ENCODE data around the gene PHF11. TPM values are rescaled to one million over a fixed set of nuclear protein-coding genes. Genes with fewer than 3 reads are reported as not detected.
"Not testable (repeated sequence)": the region's sequence is repeated elsewhere in the genome, so short reads cannot be mapped to it uniquely, and the experiment has no call there.

The PHF11 gene
- total RNA-seq, 3 donors from 2014 or later: 35.6 to 50.5 (median 36.6) TPM

GRCh38 chr13:49466292-49466838 is 29.4 kb upstream of the PHF11 start:
- Mint-ChIP-seq H3K36me3 (ENCODE audit: insufficient read depth) (peaks cover 59% of the 10 kb centered on the region), H3K27me3 (ENCODE audit: low read depth) (no peaks in the 10 kb centered on the region), H3K9me3 (peaks cover 4% of the 10 kb centered on the region), H3K4me3 (no peak overlapping the region), H3K4me1 (ENCODE audit: low read depth) (no peaks in the 10 kb centered on the region)
- ATAC-seq (no peak), DNase-seq (no peak)

DNA sequence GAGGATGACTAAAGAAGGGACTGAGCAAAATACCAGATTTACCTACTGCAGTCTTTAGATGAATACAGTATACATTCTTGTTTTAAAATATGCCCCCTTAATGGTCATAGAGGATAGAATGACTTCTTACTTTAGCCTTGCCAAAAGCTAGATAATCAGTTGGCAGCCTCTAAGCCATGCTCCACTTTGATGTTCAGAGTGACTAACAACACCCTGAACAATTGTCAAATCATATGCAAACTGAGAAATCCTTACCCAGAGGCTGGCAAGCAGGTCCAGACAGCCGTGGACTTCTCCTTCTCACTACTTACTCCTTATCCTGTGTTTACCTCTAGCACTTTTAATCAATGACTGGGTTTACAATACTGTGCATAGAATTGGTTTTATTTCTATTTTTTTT is 23.6 kb upstream of the PHF11 start:
- no peaks in the 10 kb centered on the region for H3K27me3 Mint-ChIP-seq (ENCODE audit: low read depth)
- H3K4me3 Mint-ChIP-seq: no peak overlapping the region
- H3K9me3 Mint-ChIP-seq: no peaks in the 10 kb centered on the region
- DNase-seq (no peak), ATAC-seq (no peak)
- peaks cover 37% of the 10 kb centered on the region for H3K36me3 Mint-ChIP-seq (ENCODE audit: insufficient read depth)
- peaks cover 1% of the 10 kb centered on the region for H3K4me1 Mint-ChIP-seq (ENCODE audit: low read depth)

- ATAC-seq (no peak), DNase-seq (no peak)
- no peaks in the 10 kb centered on the region for H3K9me3 Mint-ChIP-seq
- peaks cover 34% of the 10 kb centered on the region for H3K36me3 Mint-ChIP-seq (ENCODE audit: insufficient read depth)
- peaks cover 1% of the 10 kb centered on the region for H3K4me1 Mint-ChIP-seq (ENCODE audit: low read depth)
- no peak overlapping the region for H3K4me3 Mint-ChIP-seq
- no peaks in the 10 kb centered on the region for H3K27me3 Mint-ChIP-seq (ENCODE audit: low read depth)
These were observed 19.2 kb upstream of the PHF11 start for GRCh38 chr13:49476529-49476928.

- Mint-ChIP-seq H3K4me3 (no peak overlapping the region), H3K27me3 (ENCODE audit: low read depth) (no peaks in the 10 kb centered on the region), H3K36me3 (ENCODE audit: insufficient read depth) (peaks cover 45% of the 10 kb centered on the region), H3K4me1 (ENCODE audit: low read depth) (no peaks in the 10 kb centered on the region), H3K9me3 (no peaks in the 10 kb centered on the region)
- DNase-seq (no peak), ATAC-seq (no peak)
These were observed 14.0 kb upstream of the PHF11 start for GRCh38 chr13:49481788-49482187.

DNA sequence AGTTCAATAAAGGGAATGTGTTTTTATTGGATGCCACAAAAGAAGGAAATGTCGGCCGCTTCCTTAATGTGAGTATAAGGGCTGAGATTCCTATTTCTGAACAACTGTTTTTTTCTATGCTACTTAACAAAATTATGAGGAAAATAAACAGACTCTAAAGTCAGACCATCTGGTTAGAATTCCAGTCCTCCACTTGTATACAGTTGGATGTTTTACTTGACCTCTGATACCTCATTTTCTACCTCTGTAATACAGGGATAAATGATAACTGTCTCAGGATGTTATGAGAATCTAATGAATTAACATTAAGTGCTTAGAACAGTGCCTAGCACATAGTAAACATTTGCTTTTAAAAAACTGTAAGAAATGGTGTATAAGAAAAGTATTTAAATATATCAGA is 7.2 kb upstream of the PHF11 start:
- H3K9me3 Mint-ChIP-seq: no peaks in the 10 kb centered on the region
- ATAC-seq (no peak), DNase-seq (no peak)
- H3K27me3 Mint-ChIP-seq (ENCODE audit: low read depth): no peaks in the 10 kb centered on the region
- peaks cover 27% of the 10 kb centered on the region for H3K36me3 Mint-ChIP-seq (ENCODE audit: insufficient read depth)
- H3K4me1 Mint-ChIP-seq (ENCODE audit: low read depth): no peaks in the 10 kb centered on the region
- no peak overlapping the region for H3K4me3 Mint-ChIP-seq

- no peak for ATAC-seq
- no peak for DNase-seq
- Mint-ChIP-seq H3K36me3 (ENCODE audit: insufficient read depth) (peaks cover 27% of the 10 kb centered on the region), H3K4me3 (peak overlapping the region; percentile 94), H3K27me3 (ENCODE audit: low read depth) (no peaks in the 10 kb centered on the region), H3K9me3 (no peaks in the 10 kb centered on the region), H3K4me1 (ENCODE audit: low read depth) (peaks cover 43% of the 10 kb centered on the region)
These were observed 1.1 kb upstream of the PHF11 start for GRCh38 chr13:49494645-49495044.

GRCh38 chr13:49496837-49497236 is 1.1 kb downstream of the PHF11 start:
- Mint-ChIP-seq H3K4me3 (peak overlapping the region; percentile 90), H3K36me3 (ENCODE audit: insufficient read depth) (peaks cover 32% of the 10 kb centered on the region), H3K4me1 (ENCODE audit: low read depth) (peaks cover 57% of the 10 kb centered on the region)
- not testable (repeated sequence) for H3K27me3 Mint-ChIP-seq (ENCODE audit: low read depth); H3K9me3 Mint-ChIP-seq
- DNase-seq (peak; percentile 59), ATAC-seq (peak in 1 of 2 donors; percentile 11)

DNA sequence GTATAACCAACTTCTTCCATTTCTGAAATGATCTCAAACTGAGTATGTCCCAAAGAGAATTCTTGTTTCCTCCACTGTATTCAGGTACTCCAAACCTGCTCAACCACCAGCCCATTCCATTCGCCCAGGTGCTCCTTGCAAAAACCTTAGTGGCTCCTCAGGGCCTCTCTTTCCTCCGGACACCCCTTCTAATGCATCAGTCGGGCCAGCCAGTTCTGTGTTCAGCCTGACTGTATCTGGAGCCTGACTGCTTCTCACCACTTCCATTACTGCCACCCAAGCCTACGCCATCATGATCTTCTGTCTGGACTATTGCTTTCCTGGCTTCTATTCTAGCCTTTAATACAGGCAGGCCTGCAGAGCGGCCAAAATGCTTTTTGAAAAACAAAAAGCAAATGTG is 1.5 kb downstream of the PHF11 start:
- Mint-ChIP-seq H3K36me3 (ENCODE audit: insufficient read depth) (peaks cover 32% of the 10 kb centered on the region), H3K27me3 (ENCODE audit: low read depth) (no peaks in the 10 kb centered on the region), H3K4me3 (peak overlapping the region; percentile 90), H3K4me1 (ENCODE audit: low read depth) (peaks cover 57% of the 10 kb centered on the region), H3K9me3 (no peaks in the 10 kb centered on the region)
- DNase-seq: no peak
- ATAC-seq: no peak

- Mint-ChIP-seq H3K9me3 (no peaks in the 10 kb centered on the region), H3K4me1 (ENCODE audit: low read depth) (peaks cover 64% of the 10 kb centered on the region), H3K27me3 (ENCODE audit: low read depth) (no peaks in the 10 kb centered on the region), H3K4me3 (peak overlapping the region; percentile 19), H3K36me3 (ENCODE audit: insufficient read depth) (peaks cover 39% of the 10 kb centered on the region)
- DNase-seq (no peak), ATAC-seq (no peak)
These were observed 2.5 kb downstream of the PHF11 start for GRCh38 chr13:49498206-49498605.

DNA sequence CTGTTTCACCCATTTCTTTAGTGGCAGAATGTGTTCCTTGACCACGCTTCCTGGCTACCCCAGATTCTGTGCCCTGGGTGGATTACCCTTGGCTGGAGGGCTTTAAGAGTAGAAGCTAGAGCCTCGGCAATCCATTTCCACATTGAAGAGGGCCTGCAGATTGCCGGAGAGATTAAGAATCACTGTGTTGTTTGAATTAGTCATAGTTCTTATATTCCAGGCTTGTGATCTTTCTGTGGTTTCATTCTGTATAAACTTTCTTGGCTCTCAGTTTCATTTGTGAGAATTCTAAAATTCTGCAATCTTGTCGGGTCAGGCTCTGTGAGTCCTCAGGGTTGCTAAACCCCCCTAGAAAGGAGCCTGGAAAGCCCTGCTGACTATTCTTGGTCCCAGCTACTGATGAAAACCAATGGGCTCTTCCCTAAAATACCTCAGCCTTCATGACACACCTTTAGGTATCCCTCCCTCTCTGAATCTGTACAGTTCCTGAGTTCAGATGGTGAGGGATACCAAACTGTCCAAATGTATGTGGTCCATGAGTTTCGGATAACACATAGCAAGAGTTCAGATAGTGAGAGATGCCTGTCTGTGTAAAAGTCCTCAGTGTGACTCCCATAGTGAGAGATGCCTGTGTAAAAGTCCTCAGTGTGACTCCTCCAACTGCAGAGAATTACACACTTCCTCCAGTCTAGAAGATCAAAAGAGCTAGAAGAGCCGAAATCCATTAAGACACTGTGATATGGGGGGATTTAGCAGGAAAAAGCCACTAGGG is 4.3 kb downstream of the PHF11 start:
- peak overlapping the region; percentile 58 for H3K4me3 Mint-ChIP-seq
- H3K4me1 Mint-ChIP-seq (ENCODE audit: low read depth): peaks cover 57% of the 10 kb centered on the region
- H3K27me3 Mint-ChIP-seq (ENCODE audit: low read depth): no peaks in the 10 kb centered on the region
- H3K9me3 Mint-ChIP-seq: no peaks in the 10 kb centered on the region
- ATAC-seq: peak; percentile 2 to 5
- H3K36me3 Mint-ChIP-seq (ENCODE audit: insufficient read depth): peaks cover 44% of the 10 kb centered on the region
- no peak for DNase-seq

DNA sequence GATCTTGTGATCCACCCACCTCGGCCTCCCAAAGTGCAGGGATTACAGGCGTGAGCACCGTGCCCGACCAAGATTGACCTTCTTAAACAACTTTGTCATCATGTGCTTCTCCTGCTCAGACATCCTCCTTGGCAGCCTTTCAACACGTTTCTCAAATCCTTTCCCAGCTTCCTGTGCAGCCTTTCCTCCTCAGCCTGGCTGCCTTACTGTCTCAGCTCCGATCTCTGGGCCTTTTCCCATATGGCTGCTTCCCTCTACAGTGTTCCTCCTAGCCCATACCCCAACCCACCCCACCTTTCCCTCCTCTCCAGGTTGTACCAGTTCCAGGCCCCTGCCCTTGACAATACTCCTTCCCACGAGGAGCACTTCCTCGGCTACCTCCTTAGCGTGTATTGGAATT is 7.2 kb downstream of the PHF11 start:
- H3K27me3 Mint-ChIP-seq (ENCODE audit: low read depth): no peaks in the 10 kb centered on the region
- peaks cover 39% of the 10 kb centered on the region for H3K36me3 Mint-ChIP-seq (ENCODE audit: insufficient read depth)
- DNase-seq: no peak
- H3K9me3 Mint-ChIP-seq: no peaks in the 10 kb centered on the region
- H3K4me1 Mint-ChIP-seq (ENCODE audit: low read depth): peaks cover 46% of the 10 kb centered on the region
- H3K4me3 Mint-ChIP-seq: no peak overlapping the region
- ATAC-seq: no peak

GRCh38 chr13:49503951-49504350 is 8.2 kb downstream of the PHF11 start:
- no peaks in the 10 kb centered on the region for H3K27me3 Mint-ChIP-seq (ENCODE audit: low read depth)
- peaks cover 36% of the 10 kb centered on the region for H3K4me1 Mint-ChIP-seq (ENCODE audit: low read depth)
- H3K36me3 Mint-ChIP-seq (ENCODE audit: insufficient read depth): peaks cover 33% of the 10 kb centered on the region
- no peaks in the 10 kb centered on the region for H3K9me3 Mint-ChIP-seq
- ATAC-seq: no peak
- H3K4me3 Mint-ChIP-seq: no peak overlapping the region
- DNase-seq: no peak

DNA sequence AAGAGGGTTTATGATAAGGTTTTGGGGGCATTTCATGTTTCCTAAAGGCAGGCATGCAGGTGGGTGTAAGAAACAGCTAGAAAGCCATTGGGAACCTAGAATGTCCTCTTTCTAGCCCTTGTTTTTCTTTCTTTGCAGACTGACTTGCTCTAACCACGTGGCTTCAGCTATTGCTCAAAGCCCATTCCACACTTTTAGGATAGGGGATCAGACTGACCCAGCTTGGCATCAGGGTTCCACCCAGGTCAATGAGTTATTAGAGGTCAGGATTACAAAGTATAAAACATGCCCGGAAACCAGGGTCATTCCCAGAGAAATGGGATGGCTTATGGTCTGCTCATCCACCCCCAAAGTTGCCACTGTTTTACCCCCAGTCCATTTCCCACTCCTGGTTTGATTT is 16.8 kb downstream of the PHF11 start:
- no peak for ATAC-seq
- Mint-ChIP-seq H3K9me3 (no peaks in the 10 kb centered on the region), H3K27me3 (ENCODE audit: low read depth) (no peaks in the 10 kb centered on the region), H3K4me1 (ENCODE audit: low read depth) (peaks cover 12% of the 10 kb centered on the region), H3K4me3 (no peak overlapping the region), H3K36me3 (ENCODE audit: insufficient read depth) (peaks cover 38% of the 10 kb centered on the region)
- DNase-seq: no peak

DNA sequence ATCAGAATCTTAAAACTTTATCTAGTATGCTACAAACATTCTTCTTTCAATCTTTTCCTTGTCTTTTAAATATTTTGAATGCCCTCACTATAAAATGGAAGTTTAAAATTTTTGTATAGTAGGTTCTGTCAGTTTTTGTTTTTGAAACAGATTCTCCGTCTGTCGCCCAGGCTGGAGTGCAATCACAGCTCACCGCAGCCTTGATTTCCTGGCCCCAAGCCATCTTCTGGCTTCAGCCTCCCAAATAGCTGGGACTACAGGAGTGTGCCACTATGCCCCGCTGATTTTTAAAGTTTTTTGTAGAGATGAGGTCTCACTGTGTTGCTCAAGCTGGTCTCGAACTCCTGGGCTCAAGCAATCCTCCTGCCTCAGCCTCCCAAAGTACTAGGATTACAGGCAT is 20.7 kb downstream of the PHF11 start:
- H3K36me3 Mint-ChIP-seq (ENCODE audit: insufficient read depth): peaks cover 41% of the 10 kb centered on the region
- no peak for ATAC-seq

GRCh38 chr13:49517461-49517860 is 21.7 kb downstream of the PHF11 start:
- no peaks in the 10 kb centered on the region for H3K27me3 Mint-ChIP-seq (ENCODE audit: low read depth)
- H3K36me3 Mint-ChIP-seq (ENCODE audit: insufficient read depth): peaks cover 43% of the 10 kb centered on the region
- DNase-seq (no peak), ATAC-seq (no peak)
- no peak overlapping the region for H3K4me3 Mint-ChIP-seq
- no peaks in the 10 kb centered on the region for H3K9me3 Mint-ChIP-seq
- no peaks in the 10 kb centered on the region for H3K4me1 Mint-ChIP-seq (ENCODE audit: low read depth)

More for the DNA sequence above, 20.7 kb downstream of the PHF11 start:
- DNase-seq: no peak
- no peaks in the 10 kb centered on the region for H3K9me3 Mint-ChIP-seq
- H3K27me3 Mint-ChIP-seq (ENCODE audit: low read depth): no peaks in the 10 kb centered on the region
- H3K4me3 Mint-ChIP-seq: no peak overlapping the region
- peaks cover 2% of the 10 kb centered on the region for H3K4me1 Mint-ChIP-seq (ENCODE audit: low read depth)
